Caco-2 (cell line): ENCODE measurements around the gene TBCK. TPM values are rescaled to one million over a fixed set of nuclear protein-coding genes. Genes with fewer than 3 reads are reported as not detected.

ENCODE experiments used
- BruUV-seq: library from RNA; stranded (reverse); fragments of 400-500 nt; replicated peaks from 2 replicates; lab custom pipeline; 2021; lab: Mats Ljungman, UMichigan
- CTCF ChIA-PET: fragments of 300-600 bp; sonication (Branson Sonifier 250); formaldehyde crosslinking; loops from one replicate; lab custom pipeline; 2022; ENCODE audit warnings: antibody characterized with exemption; lab: Charles Lee
- POLR2A ChIA-PET: fragments of 300-600 bp; sonication (Branson Sonifier 250); formaldehyde crosslinking; loops from one replicate; lab custom pipeline; 2022; ENCODE audit warnings: antibody characterized with exemption; lab: Charles Lee
- DNase-seq, 2 experiments: peaks; one replicate each; pipeline versions ENCODE4 v3.0.0 to v3.0.0-alpha.2; 2020 to 2022
- H3K27me3 ChIP-seq: replicated peaks from 2 replicates; pipeline ENCODE4 v1.6.0; 2011; ENCODE audit warnings: low read length; ENCODE audit not compliant: control insufficient read depth, insufficient read depth
- H3K36me3 ChIP-seq: 2 replicates; pipeline ENCODE4 v1.5.1; 2011; ENCODE audit warnings: low read length; ENCODE audit not compliant: control insufficient read depth, insufficient read depth
- H3K4me1 ChIP-seq: fragments of 250-450 bp; sonication (Bioruptor Pico); 2 replicates; pipeline ENCODE4 v1.5.1; 2020; ENCODE audit warnings: mild to moderate bottlenecking
- H3K4me3 ChIP-seq: 2 replicates; pipeline ENCODE4 v1.5.1; 2011; ENCODE audit warnings: low read depth, mild to moderate bottlenecking, control low read depth, low read length
- H3K9me3 ChIP-seq: fragments of 250-450 bp; sonication (Bioruptor Pico); 2 replicates; pipeline ENCODE4 v1.5.1; 2020; ENCODE audit warnings: mild to moderate bottlenecking, moderate library complexity
- H3K27ac Mint-ChIP-seq: one replicate; pipeline ENCODE4 v1.8.0; 2022; ENCODE audit warnings: mixed read lengths; ENCODE audit not compliant: unreplicated experiment
- H3K27me3 Mint-ChIP-seq: one replicate; pipeline ENCODE4 v1.8.0; 2022; ENCODE audit warnings: mixed read lengths; ENCODE audit not compliant: insufficient read depth, unreplicated experiment
- H3K36me3 Mint-ChIP-seq: one replicate; pipeline ENCODE4 v1.8.0; 2022; ENCODE audit warnings: mild to moderate bottlenecking, mixed read lengths; ENCODE audit not compliant: insufficient read depth, unreplicated experiment
- H3K4me1 Mint-ChIP-seq: one replicate; pipeline ENCODE4 v1.8.0; 2022; ENCODE audit warnings: low read depth, mixed read lengths; ENCODE audit not compliant: unreplicated experiment
- H3K4me3 Mint-ChIP-seq: one replicate; pipeline ENCODE4 v1.8.0; 2022; ENCODE audit warnings: mild to moderate bottlenecking, moderate library complexity, mixed read lengths; ENCODE audit not compliant: unreplicated experiment
- H3K9me3 Mint-ChIP-seq: one replicate; pipeline ENCODE4 v1.8.0; 2022; ENCODE audit warnings: mixed read lengths; ENCODE audit not compliant: unreplicated experiment
- intact Hi-C: fragments of 100-400 bp; cut with micrococcal nuclease; formaldehyde crosslinking; loops from one replicate; pipeline ENCODE4 v1.10.0; 2022; ENCODE audit not compliant: unreplicated experiment
- total RNA-seq: library from RNA; stranded (reverse); gene quantifications from 2 replicates; pipeline ENCODE4 v1.2.3, GENCODE V29; 2022
- TF ChIP-seq, protein P1 (sequence below), 2 experiments: fragments of 200-600 bp in 1 of 2; IDR thresholded peaks; 1 replicate in 1 of 2; 2 replicates in 1 of 2; pipeline versions ENCODE4 v1.5.1 to v1.8.0; 2011 to 2022; ENCODE audit warnings: antibody characterized with exemption in 1 of 2, control low read depth in 1 of 2, inconsistent platforms in 1 of 2, low read depth in 1 of 2, low read length in 1 of 2, mild to moderate bottlenecking in 1 of 2, moderate library complexity in 1 of 2; ENCODE audit not compliant: insufficient read depth in 1 of 2, severe bottlenecking in 1 of 2, unreplicated experiment in 1 of 2

TBCK gene
- total RNA-seq, 1 experiment from 2014 or later, result 51.1 TPM

DNA sequence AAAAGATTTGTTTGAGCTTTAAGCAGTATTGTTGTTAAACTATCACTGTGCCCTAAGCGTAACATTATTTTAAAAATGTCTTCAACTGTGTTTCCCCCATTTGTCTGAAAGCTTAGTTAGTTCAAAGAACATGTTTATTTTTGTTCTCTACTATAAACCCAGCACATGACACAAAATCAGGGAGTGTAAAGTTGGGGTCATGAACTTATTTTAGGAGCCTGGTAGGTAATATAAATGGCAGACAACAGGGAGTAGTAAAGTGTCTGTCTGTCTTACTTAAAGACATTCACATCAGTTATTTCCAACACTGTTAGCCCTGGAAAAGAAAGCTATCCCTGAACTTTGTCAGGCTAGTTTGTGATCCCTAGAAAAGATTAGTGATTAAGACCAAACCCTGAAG, 4.2 kb upstream of the TBCK start:
- Mint-ChIP-seq H3K4me3 (peak overlapping the region; percentile 37), H3K36me3 (peaks cover 36% of the 10 kb centered on the region), H3K9me3 (no peaks in the 10 kb centered on the region), H3K27ac (no peak overlapping the region), H3K27me3 (no peaks in the 10 kb centered on the region), H3K4me1 (peaks cover 5% of the 10 kb centered on the region)
- POLR2A ChIA-PET, result no interaction called here
- no TSS peak for BruUV-seq
- TF ChIP-seq, protein P1, sequence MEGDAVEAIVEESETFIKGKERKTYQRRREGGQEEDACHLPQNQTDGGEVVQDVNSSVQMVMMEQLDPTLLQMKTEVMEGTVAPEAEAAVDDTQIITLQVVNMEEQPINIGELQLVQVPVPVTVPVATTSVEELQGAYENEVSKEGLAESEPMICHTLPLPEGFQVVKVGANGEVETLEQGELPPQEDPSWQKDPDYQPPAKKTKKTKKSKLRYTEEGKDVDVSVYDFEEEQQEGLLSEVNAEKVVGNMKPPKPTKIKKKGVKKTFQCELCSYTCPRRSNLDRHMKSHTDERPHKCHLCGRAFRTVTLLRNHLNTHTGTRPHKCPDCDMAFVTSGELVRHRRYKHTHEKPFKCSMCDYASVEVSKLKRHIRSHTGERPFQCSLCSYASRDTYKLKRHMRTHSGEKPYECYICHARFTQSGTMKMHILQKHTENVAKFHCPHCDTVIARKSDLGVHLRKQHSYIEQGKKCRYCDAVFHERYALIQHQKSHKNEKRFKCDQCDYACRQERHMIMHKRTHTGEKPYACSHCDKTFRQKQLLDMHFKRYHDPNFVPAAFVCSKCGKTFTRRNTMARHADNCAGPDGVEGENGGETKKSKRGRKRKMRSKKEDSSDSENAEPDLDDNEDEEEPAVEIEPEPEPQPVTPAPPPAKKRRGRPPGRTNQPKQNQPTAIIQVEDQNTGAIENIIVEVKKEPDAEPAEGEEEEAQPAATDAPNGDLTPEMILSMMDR (IDR thresholded peaks at IDR 0.05; ENCODE audit: insufficient read depth in 1 of 2, low read depth in 1 of 2, low read length in 1 of 2, severe bottlenecking in 1 of 2, unreplicated experiment in 1 of 2), result no peak
- CTCF ChIA-PET, result no interaction called here
- Histone ChIP-seq H3K4me3 (no peak overlapping the region), H3K36me3 (no peaks in the 10 kb centered on the region), H3K27me3 (no peaks in the 10 kb centered on the region), H3K9me3 (no peaks in the 10 kb centered on the region), H3K4me1 (peaks cover 39% of the 10 kb centered on the region)
- intact Hi-C loops, result no loop called here
- DNase-seq, result no peak

DNA sequence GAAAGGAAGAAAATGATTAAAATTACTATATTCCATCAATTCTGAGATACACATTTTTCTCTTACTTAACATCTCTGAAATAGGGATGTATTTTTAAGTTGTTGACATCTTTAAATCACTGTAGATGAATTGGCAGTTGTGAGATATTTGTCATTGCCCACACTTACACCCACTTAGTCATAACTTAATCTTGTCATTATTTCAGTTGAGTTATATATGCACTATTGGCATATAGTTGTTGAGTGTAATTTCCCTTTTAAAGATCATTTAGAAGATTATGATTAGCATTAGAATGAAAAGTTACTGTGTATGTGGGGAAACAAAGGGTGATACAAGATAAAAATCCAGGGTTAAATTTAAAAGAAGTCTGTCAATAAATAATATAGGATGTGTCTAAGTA, 2.5 kb upstream of the TBCK start:
- CTCF ChIA-PET, result no interaction called here
- Histone ChIP-seq H3K36me3 (no peaks in the 10 kb centered on the region), H3K27me3 (no peaks in the 10 kb centered on the region), H3K4me1 (peaks cover 36% of the 10 kb centered on the region), H3K4me3 (peak overlapping the region; percentile 75), H3K9me3 (no peaks in the 10 kb centered on the region)
- POLR2A ChIA-PET, result no interaction called here
- Mint-ChIP-seq H3K4me3 (no peak overlapping the region), H3K4me1 (peaks cover 9% of the 10 kb centered on the region), H3K9me3 (no peaks in the 10 kb centered on the region), H3K36me3 (peaks cover 31% of the 10 kb centered on the region), H3K27me3 (no peaks in the 10 kb centered on the region), H3K27ac (peak overlapping the region; percentile 59)
- no TSS peak for BruUV-seq
- intact Hi-C loops, result no loop called here
- TF ChIP-seq, protein P1 (IDR thresholded peaks at IDR 0.05; ENCODE audit: insufficient read depth in 1 of 2, low read depth in 1 of 2, low read length in 1 of 2, severe bottlenecking in 1 of 2, unreplicated experiment in 1 of 2), result no peak
- no peak for DNase-seq

DNA sequence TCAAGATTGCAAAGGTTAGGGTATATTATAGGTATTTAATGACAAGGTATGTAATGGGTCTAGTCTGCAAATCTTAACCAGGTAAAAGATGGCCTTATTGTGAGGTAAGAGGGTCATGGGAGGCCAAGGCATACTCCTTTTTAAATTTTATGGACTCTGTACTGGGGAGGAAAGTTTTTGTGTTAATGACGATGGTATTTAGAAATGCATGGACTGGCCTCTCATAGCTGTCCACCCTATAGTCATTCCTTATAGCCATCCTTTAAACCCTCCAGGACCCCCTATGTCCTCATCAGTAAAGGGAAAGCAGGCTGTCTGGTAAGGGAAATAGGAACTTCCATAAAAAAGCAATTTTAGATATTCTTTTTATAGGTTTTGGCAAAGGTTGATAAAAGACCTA, 1.8 kb upstream of the TBCK start:
- intact Hi-C loops, result no loop called here
- Mint-ChIP-seq H3K36me3 (peaks cover 38% of the 10 kb centered on the region), H3K4me3 (no peak overlapping the region), H3K4me1 (peaks cover 16% of the 10 kb centered on the region), H3K9me3 (no peaks in the 10 kb centered on the region), H3K27ac (no peak overlapping the region), H3K27me3 (no peaks in the 10 kb centered on the region)
- H3K27me3 ChIP-seq, result no peaks in the 10 kb centered on the region
- H3K9me3 ChIP-seq, result no peaks in the 10 kb centered on the region
- ChIA-PET CTCF (no interaction called here), POLR2A (no interaction called here)
- DNase-seq, result no peak
- no TSS peak for BruUV-seq
- H3K4me3 ChIP-seq, result peak overlapping the region; percentile 75
- H3K4me1 ChIP-seq, result peaks cover 36% of the 10 kb centered on the region
- no peaks in the 10 kb centered on the region for H3K36me3 ChIP-seq
- TF ChIP-seq, protein P1 (IDR thresholded peaks at IDR 0.05; ENCODE audit: insufficient read depth in 1 of 2, low read depth in 1 of 2, low read length in 1 of 2, severe bottlenecking in 1 of 2, unreplicated experiment in 1 of 2), result no peak
